Stomach (tissue), 4 donors: ENCODE data around the gene HTR2B.

Source experiments
- EP300 ChIP-seq: sonication (generic); formaldehyde crosslinking; IDR thresholded peaks from one replicate; pipeline ENCODE4 v1.6.1; 2017; ENCODE audit warnings: antibody characterized with exemption
- POLR2AphosphoS5 ChIP-seq, 3 donors: sonication (generic); formaldehyde crosslinking; IDR thresholded peaks; one replicate each; pipeline ENCODE4 v1.6.1; 2016; ENCODE audit warnings: antibody characterized with exemption in 3 of 3
- TF ChIP-seq, protein P1 (sequence below), 7 experiments: fragments of 450-650 bp in 4 of 7; fragments of 200-600 bp in 3 of 7; sonication (generic) in 3 of 7; IDR thresholded peaks; one replicate each; pipeline ENCODE4 v1.5.1; 2016 to 2019; ENCODE audit warnings: antibody characterized with exemption in 7 of 7, control low read depth in 2 of 7, mild to moderate bottlenecking in 1 of 7

DNA sequence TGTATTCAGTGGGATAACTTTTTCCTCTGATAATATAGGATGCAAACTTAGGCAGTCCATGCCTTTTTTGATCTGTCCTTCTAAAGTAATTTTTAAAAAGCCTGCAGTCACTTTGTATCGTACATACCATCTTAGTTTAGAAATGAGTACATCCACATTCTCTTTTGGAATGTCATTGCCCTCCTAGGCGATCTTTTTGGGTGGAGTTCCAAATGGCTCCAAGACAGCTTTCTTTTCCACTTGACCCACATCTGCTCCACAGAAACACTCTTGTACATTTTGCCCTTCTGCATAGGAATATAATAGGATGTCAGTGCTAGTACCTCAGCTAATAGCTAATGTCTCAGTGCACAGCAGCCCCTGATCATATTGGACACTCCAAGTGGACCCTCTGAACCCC, 21.8 kb upstream of the HTR2B start:
- TF ChIP-seq, protein P1, sequence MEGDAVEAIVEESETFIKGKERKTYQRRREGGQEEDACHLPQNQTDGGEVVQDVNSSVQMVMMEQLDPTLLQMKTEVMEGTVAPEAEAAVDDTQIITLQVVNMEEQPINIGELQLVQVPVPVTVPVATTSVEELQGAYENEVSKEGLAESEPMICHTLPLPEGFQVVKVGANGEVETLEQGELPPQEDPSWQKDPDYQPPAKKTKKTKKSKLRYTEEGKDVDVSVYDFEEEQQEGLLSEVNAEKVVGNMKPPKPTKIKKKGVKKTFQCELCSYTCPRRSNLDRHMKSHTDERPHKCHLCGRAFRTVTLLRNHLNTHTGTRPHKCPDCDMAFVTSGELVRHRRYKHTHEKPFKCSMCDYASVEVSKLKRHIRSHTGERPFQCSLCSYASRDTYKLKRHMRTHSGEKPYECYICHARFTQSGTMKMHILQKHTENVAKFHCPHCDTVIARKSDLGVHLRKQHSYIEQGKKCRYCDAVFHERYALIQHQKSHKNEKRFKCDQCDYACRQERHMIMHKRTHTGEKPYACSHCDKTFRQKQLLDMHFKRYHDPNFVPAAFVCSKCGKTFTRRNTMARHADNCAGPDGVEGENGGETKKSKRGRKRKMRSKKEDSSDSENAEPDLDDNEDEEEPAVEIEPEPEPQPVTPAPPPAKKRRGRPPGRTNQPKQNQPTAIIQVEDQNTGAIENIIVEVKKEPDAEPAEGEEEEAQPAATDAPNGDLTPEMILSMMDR (IDR thresholded peaks at IDR 0.05) = no peak
- no peak for TF ChIP-seq EP300
- TF ChIP-seq POLR2AphosphoS5 (IDR thresholded peaks at IDR 0.05) = no peak
